Measurements from ENCODE around the gene XKR3. TPM values are rescaled to one million over a fixed set of nuclear protein-coding genes. Genes with fewer than 3 reads are reported as not detected.

The XKR3 gene
- not detected in 2 replicates for total RNA-seq

DNA sequence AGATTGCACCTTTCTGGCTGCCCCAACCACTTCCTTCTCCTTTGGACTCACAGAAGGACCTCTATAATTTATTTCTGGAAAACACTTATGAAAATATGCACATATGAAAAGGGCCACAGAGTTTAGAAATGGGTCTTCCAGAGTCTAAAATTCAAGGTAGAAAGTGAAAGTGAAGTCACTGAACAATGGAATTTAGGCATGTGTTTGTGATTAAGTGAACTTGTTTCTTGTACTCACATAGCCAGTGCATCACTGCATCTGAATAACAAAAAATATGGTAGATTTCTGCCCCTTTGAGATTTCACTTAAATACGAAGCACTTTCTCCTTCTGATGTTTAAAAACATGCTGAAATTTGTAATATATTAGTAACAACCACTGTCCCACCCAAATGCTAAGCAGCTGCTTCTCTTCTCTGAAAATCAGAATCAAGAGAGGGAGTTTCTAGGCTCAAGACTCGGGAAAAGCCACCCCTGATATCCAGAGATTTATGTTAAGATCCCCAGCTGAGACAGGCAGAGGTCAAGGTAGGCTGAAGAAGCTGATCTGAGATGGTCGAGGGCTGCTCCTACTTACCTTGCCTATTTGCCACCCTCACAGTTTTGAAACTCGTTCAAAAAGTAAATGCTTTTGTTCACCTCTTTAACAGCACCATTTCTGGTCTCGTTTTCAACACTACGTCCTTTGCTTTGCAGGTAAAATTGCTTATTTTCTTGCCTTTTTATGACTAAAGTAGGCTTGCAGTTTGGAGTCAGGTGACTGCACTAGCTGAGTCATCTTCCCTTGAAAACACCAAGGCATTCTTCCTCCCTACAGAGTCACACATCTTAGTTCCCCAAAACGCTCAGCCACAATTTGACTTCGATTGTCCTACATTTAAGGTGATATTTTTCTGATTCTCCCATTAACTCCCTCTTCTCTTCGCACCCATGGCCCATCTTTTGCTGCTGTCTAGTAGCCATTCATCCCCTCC lies at the start of gene XKR3:
XKR3 (minus strand) TSS at position 696 of the 972 bp plus-strand sequence. CDS start 17,338 bp downstream, outside the sequence.

Other genes starting within 250 kb of the XKR3 start
- gene CCT8L2, start 232.6 kb downstream of the XKR3 start, total RNA-seq, result not detected in 2 replicates
- gene GAB4, start 182.8 kb upstream of the XKR3 start, total RNA-seq, result not detected in 2 replicates